H1 (cell line): ENCODE results near the gene PLCL2.

Source experiments
- CTCF ChIP-seq, 3 experiments: IDR thresholded peaks; 1 replicate in 2 of 3; 2 replicates in 1 of 3; pipeline versions ENCODE4 v1.5.1 to v1.6.1; 2011; ENCODE audit warnings: low read length in 3 of 3, mild to moderate bottlenecking in 3 of 3, inconsistent platforms in 2 of 3, low read depth in 1 of 3, moderate library complexity in 1 of 3; ENCODE audit not compliant: insufficient read depth in 1 of 3; ENCODE audit errors: control extremely low read depth in 1 of 3
- EZH2 ChIP-seq: fragments of 200-600 bp; sonication (generic); IDR thresholded peaks from 2 replicates; pipeline ENCODE4 v1.7.1; 2012; ENCODE audit warnings: low read depth, mild to moderate bottlenecking, moderate library complexity, low read length, inconsistent platforms; ENCODE audit not compliant: severe bottlenecking
- HDAC6 ChIP-seq: IDR thresholded peaks from one replicate; pipeline ENCODE4 v1.7.1; 2012; ENCODE audit warnings: low read depth, mild to moderate bottlenecking, inconsistent platforms, low read length, moderate library complexity
- JUN ChIP-seq: IDR thresholded peaks from 2 replicates; pipeline ENCODE4 v1.6.1; 2011; ENCODE audit warnings: low read depth, mild to moderate bottlenecking, improper control_type of control experiment, low read length
- MAFK ChIP-seq: IDR thresholded peaks from 2 replicates; pipeline ENCODE4 v1.6.1; 2012; ENCODE audit warnings: low read depth, mild to moderate bottlenecking, improper control_type of control experiment, low read length
- POLR2A ChIP-seq, 2 experiments: IDR thresholded peaks; 1 replicate in 1 of 2; 2 replicates in 1 of 2; pipeline ENCODE4 v1.6.1; 2011; ENCODE audit warnings: low read depth in 2 of 2, low read length in 2 of 2, mild to moderate bottlenecking in 2 of 2; ENCODE audit errors: control extremely low read depth in 1 of 2
- POLR2AphosphoS5 ChIP-seq: IDR thresholded peaks from 2 replicates; pipeline ENCODE4 v1.6.1; 2011; ENCODE audit warnings: low read depth, low read length
- RAD21 ChIP-seq, 2 experiments: IDR thresholded peaks in 1 of 2; conservative IDR thresholded peaks in 1 of 2; 2 replicates each; pipeline ENCODE4 v1.6.1; 2011; ENCODE audit warnings: low read depth in 2 of 2, low read length in 2 of 2, improper control_type of control experiment in 1 of 2, inconsistent platforms in 1 of 2, mild to moderate bottlenecking in 1 of 2, moderate library complexity in 1 of 2
- SIX5 ChIP-seq: IDR thresholded peaks from 2 replicates; pipeline ENCODE4 v1.6.1; 2011; ENCODE audit warnings: mild to moderate bottlenecking, low read depth, low read length
- SP2 ChIP-seq: IDR thresholded peaks from 2 replicates; pipeline ENCODE4 v1.6.1; 2012; ENCODE audit warnings: mild to moderate bottlenecking, low read length, inconsistent platforms
- TAF1 ChIP-seq: IDR thresholded peaks from 2 replicates; pipeline ENCODE4 v1.6.1; 2011; ENCODE audit warnings: mild to moderate bottlenecking, low read depth, low read length

GRCh38 chr3:16875876-16876550, 8.7 kb upstream of the PLCL2 start:
- TF ChIP-seq JUN = no peak
- no peak for TF ChIP-seq CTCF (IDR thresholded peaks at IDR 0.05; ENCODE audit: control extremely low read depth in 1 of 3, insufficient read depth in 1 of 3, low read depth in 1 of 3, low read length in 3 of 3)
- TF ChIP-seq RAD21 (IDR thresholded peaks at IDR 0.05 in 1 of 2, conservative IDR thresholded peaks at IDR 0.05 in 1 of 2; ENCODE audit: low read depth in 2 of 2, low read length in 2 of 2) = no peak
- no peak for TF ChIP-seq SP2
- no peak for TF ChIP-seq EZH2
- no peak for TF ChIP-seq POLR2A (IDR thresholded peaks at IDR 0.05; ENCODE audit: control extremely low read depth in 1 of 2, low read depth in 2 of 2, low read length in 2 of 2)
- TF ChIP-seq HDAC6 = no peak
- no peak for TF ChIP-seq MAFK
- no peak for TF ChIP-seq TAF1
- TF ChIP-seq POLR2AphosphoS5 = no peak
- TF ChIP-seq SIX5 = no peak
